ENCODE data around the gene RTL1.

Gene RTL1

GRCh38 chr14:100866666-100867630 lies 36.6 kb downstream of the RTL1 start:
- peak in 12 of 56 donors; percentile 15 to 58 (median 30) for DNase-seq

DNA sequence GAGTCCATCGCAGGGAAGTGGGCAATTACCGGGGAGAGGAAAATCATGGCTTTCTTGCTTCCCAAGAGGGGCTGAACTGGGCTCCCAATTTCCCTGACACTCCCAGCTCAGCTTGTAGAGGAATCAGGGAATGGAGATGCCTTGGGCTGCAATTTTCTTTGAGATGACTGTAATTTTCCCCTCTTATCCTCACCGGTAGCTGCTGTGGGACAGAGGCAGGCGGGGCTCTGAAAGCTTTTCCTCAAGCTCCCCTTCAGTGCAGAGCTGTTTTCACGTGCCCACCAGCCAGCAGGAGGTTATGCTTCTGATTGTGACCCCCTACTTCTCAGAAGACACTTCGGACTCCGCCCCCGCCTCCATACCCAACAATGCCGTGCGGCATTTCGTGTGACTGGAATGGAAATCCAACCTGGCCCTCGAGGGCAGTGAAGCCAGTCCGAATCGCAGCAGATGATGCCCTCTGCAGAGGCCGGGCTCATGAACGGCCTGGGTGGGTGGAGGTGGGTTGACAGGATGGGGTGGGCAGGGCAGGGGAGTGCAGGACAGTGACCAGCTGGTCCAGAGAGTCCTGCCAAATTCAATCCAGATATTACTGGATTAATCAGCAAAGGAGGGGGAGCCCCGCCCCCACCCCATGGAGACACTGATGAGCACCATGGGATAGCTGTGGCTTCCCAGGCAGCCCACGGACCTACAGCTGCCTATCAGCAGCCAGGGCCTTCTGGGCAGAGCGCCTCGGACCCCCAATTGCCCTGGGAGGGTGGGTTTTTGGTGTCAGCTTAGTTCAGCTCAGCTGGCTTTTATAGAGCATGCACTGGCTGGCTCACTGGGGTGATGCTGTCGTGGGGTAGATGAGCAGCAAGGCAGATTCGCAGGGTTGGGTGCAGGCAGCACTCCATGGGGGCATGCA lies 37.6 kb downstream of the RTL1 start:
- DNase-seq: no peak

DNA sequence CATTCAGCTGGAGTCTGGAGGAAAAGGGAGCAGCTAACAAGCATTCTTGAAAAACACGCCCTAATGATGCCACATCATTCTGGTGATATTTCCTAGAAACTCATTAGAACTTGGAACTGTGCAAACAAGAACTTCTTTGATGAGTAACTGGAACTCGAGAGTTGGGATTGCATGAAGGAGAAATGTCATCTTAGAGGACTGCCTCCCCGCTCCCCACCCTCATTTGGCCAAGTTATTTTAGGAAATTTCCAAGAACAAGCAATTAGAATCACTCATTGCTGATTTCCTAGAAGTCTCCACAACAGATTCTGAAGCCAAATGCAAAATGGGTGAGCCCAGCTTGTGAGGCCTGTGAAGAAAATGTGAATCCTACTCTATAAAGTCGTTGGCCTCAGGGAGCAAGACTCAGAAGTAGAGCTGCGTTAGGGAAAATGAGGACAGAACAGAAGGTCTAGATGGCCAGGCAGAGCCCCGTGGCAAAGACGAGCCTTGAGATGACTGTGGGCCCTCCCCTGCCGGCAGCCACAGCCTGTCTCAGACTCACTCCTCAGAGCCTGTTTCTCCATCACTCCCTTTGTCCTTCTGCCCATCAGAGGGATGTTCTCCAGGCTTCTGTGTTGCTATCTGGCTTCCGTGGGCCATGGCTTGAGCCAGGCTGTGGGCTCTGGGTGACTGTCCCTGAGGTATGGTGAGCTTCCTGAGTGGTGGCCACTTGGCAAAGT lies 38.4 kb downstream of the RTL1 start:
- DNase-seq: no peak

- no peak for DNase-seq
Measured at GRCh38 chr14:100864206-100864605, 39.3 kb downstream of the RTL1 start.

GRCh38 chr14:100862793-100863192 lies 40.7 kb downstream of the RTL1 start:
- DNase-seq: no peak

DNA sequence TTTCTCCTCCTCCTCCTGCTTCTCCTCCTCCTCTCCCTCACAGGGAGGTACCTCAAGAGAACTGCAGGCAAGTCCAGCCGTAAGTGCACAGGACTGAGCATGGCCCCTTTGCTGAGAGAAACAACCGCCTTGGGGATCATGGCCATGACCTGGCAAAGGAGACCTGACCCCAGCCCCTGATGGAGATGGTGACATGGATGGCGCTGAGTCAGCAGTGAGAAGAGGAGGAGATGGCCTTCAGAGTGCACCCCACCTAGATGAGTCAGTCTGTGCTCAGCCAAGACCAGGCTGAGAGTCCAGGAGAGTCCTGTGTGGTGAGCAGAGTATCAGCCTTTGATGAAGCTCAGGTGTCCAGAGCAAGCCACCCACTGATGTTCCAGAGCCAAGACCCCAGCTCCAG lies 41.2 kb downstream of the RTL1 start:
- DNase-seq: no peak

DNA sequence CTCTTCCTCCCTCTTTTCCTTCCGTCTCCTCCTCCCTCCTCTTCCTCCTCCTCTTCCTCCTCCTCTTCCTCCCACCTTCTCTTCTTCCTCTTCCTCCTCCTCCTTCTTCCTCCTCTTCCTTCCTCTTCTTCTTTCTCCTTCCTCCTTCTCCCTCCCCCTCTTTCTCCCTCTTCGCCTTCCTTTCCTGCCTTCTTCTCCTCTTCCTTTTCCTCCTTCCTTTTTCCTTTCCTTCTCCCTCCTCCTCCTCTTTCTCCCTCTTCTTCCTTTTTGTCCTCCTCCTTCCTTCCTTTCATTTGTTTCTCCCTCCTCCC lies 41.6 kb downstream of the RTL1 start:
- DNase-seq: no peak

- no peak for DNase-seq
Measured at GRCh38 chr14:100861188-100861936, 42.2 kb downstream of the RTL1 start.

DNA sequence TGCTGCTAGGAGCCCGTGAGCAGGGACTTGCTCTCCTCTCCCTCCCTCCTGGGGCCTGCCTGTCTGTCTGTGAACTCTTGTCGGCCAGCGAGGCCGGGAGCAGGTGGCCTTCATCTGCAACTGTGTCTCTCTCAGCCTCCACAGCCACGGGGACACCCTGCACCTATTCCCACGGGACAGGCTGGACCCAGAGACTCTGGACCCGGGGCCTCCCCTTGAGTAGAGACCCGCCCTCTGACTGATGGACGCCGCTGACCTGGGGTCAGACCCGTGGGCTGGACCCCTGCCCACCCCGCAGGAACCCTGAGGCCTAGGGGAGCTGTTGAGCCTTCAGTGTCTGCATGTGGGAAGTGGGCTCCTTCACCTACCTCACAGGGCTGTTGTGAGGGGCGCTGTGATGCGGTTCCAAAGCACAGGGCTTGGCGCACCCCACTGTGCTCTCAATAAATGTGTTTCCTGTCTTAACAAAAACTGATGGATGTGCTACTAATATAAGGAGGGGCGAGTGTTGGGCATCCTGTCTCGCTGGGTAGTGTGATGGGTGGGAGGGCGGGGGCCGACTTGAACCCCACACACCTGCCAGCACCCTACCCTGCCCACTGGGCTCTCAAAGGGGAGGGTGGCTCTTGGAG lies 42.9 kb downstream of the RTL1 start:
- no peak for DNase-seq

DNA sequence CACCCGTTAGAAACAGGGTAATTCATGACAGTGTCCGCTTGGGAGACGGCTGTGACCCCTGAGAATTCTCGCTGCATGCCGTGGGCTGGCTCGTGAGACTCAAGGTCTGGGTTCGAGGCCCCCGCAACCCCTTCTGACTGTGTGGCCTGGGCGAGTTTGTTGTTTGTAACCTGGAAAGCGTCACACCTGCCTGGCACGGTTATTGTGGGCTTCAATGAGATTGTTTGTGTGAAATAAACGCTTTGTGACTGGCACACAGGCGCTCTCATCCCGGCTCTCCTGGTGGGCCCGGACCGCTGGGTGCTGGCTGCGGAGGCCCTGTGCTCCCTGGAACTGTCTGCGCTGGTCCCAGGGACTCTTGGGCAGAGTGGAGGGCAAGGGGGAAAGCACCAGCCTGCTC lies 43.7 kb downstream of the RTL1 start:
- no peak for DNase-seq

DNA sequence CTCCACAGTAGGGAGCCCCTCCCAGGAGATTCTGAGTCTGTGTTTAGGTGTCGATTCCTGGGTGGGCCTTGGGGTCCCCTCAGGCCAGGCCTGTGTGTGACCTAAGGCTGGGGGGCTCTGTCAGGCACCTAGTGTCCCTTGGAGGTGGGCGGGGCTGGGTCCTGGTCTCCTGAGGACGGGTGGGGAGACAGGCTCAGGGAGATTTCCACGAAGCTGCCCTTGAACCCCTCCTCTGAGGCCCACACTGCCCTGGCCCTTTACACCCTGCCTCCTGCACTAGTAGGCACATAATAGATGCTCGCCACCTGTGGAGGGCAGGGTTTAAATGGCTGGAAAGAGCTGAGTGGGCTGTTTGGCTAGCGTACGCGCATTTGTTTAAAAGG lies 44.7 kb downstream of the RTL1 start:
- no peak for DNase-seq

DNA sequence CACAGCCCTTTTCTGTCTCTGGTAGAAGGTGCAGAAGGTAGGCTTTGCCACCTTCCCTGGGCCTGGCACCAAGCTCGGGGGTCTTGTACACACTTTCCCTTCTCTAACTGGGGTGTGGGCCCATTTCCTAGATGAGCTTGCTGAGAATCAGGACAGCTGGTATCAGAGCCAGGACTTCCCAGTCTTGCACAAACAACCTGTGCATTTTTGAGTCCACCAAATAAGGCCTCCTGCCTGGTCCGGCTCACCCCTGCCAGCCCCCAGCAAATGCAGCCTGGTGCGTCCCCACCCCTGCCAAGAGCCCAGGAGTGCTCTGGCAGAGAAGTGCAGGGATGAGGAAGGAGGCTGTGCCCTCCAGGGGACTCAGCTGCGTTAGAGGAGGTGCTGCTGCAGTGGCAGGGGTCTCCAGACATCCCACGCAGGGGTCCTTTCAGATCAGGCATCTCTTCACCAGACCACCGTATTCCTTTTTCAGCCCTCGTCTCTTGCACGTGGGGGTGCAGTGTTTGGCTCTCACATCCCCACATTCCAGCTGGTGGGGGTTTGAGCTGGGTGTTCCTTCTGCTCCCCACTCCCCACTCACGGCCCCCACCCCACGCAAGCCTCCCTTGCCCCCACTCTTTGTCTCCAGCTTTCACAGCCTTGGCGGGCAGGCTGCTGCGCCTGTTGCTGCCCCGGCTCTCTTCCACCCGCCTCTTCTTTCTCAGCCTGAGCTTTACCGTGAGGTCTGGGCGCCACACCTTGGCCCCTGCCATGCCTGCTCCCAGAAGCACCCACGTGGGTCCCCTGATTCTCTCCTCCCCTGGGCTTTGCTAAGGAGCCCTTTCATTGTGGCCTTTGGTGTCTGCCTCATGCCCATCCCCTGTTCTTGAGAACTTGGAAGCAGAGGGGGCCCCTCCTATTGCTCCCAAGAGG lies 45.3 kb downstream of the RTL1 start:
- DNase-seq: no peak

- no peak for DNase-seq
Measured at GRCh38 chr14:100857233-100857922, 46.1 kb downstream of the RTL1 start.

DNA sequence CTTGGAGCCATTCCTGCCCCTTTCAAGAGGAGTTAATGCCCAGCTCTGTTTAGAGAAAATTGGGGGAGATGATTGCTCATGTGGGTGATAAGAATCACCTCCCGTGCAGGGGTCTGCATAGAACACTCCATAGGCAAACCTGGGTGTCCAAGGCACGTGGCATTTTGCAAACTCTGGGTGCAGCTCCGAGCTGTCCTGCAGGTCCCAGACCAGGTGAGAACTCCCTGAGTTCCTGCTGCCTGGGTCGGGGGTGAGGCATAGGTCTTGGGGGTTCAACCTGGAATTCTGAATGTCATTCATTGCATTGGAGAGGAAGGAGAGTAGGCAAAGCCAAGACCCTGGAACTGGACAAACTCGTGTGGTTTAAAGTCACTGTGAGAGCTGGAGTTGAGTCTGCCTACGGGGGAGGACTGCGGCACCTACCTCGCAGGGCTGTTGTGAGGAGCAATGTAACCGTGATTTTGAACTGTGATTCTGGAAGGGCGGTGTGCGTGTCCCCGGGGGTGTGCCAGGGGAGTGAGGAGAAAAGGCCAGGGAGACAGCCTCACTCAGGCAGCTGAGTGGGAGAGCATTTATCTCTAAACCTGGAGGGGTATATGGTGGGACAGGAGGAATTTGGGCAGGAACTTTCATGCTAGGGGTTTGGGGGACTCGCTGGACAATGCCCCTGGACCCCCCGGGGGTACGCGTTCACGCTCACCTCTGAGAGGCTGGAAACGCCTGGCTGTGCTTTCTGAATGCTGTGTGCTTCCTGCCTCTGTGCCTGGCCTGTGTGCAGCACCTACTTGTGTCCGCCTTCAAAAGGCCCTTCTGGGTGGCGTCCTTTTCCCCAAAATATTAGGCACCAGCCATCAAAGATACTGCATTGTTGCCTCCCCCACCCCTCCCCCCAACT lies 47.2 kb downstream of the RTL1 start:
- no peak for DNase-seq

DNA sequence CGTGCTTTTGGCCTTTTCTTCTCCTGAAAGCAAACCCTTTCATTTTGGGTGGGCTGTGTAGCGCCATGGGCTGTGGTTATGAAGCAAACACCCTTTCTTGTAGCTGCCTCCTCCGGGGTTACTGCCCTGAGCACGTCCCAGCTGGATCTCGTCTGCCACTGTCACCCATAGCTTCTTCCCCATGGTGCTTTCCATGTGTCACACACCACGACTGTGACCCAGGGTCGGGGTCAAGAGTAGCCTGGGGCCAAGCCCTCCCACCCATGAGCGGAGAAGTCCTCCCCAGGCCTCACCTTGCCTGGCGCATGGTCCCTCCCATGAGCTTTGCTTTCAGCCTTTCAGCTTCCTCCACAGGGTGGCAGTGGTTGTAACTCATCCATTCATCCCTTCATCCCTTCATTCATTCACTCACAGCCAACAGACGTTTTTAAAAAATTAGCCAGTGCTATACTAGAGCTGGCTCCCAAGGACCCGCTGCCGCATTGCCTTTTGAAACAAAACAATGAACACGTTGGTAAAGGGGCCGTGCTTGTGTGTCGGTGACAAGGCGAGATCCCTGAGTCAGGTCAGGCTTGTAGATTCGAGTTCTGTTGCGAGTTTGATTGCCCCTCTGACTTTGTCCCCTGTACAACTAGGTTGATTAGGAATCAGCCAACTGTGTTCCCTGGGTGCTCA lies 48.1 kb downstream of the RTL1 start:
- no peak for DNase-seq

GRCh38 chr14:100854435-100854834 lies 49.1 kb downstream of the RTL1 start:
- DNase-seq: no peak
